PC-3 (cell line): ENCODE measurements around the gene AGXT.

ENCODE experiments used
- EZH2 ChIP-seq: fragments of 300-600 bp; sonication (generic); IDR thresholded peaks from one replicate; pipeline ENCODE4 v1.6.1; 2017; ENCODE audit warnings: antibody characterized with exemption, mild to moderate bottlenecking, low read length; ENCODE audit not compliant: unreplicated experiment
- TF ChIP-seq, protein P1 (sequence below): fragments of 300-600 bp; sonication (generic); conservative IDR thresholded peaks from 2 replicates; pipeline ENCODE4 v1.5.1; 2017; ENCODE audit warnings: antibody characterized with exemption, low read depth, mild to moderate bottlenecking, low read length

DNA sequence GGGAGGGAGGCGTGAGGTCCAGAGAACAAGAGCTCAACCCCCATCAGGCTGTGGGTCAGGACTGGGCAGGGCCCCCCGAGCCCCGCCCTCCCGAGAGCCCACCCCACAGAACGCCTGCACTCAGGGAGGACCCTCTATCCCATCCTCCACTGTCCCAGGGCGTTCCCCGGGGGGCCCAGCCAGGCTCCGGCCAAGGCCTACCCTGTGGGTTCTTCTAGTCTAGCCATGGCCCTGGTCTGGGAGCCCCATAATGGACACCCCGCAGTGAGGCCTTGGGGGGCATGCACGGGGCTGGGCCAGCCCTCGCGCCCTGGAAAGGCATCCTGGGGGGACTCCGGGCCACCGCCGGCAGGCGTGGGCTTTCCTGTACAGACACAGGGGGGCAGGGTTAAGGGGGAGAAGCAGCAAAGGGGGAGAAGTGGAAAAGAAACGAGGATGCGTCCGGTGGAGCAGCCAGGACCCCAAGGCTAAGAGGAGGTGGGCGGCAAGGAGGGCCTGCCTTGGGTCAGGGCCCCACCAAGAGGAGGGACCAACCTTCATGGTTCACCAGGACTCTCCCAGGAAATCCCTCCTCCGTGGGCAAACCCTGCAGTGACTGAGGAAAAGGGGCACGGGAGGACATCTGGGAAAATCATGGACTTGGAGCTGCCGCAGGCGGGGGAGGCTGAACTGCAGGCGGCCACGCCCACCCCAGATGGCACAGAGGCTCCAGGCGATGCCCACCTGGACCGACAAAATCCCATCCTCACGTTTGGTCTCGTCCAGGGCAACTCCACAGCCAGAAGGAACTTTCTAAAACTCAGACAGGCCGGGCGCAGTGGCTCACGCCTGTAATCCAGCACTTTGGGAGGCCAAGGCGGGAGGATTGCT lies 34.8 kb downstream of the AGXT start:
- TF ChIP-seq, protein P1, sequence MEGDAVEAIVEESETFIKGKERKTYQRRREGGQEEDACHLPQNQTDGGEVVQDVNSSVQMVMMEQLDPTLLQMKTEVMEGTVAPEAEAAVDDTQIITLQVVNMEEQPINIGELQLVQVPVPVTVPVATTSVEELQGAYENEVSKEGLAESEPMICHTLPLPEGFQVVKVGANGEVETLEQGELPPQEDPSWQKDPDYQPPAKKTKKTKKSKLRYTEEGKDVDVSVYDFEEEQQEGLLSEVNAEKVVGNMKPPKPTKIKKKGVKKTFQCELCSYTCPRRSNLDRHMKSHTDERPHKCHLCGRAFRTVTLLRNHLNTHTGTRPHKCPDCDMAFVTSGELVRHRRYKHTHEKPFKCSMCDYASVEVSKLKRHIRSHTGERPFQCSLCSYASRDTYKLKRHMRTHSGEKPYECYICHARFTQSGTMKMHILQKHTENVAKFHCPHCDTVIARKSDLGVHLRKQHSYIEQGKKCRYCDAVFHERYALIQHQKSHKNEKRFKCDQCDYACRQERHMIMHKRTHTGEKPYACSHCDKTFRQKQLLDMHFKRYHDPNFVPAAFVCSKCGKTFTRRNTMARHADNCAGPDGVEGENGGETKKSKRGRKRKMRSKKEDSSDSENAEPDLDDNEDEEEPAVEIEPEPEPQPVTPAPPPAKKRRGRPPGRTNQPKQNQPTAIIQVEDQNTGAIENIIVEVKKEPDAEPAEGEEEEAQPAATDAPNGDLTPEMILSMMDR: no peak
- TF ChIP-seq EZH2: no peak
